Measurements from ENCODE around the gene GGTLC2.
"Not testable (repeated sequence)": the region's sequence is repeated elsewhere in the genome, so short reads cannot be mapped to it uniquely, and the experiment has no call there.

Gene GGTLC2

DNA sequence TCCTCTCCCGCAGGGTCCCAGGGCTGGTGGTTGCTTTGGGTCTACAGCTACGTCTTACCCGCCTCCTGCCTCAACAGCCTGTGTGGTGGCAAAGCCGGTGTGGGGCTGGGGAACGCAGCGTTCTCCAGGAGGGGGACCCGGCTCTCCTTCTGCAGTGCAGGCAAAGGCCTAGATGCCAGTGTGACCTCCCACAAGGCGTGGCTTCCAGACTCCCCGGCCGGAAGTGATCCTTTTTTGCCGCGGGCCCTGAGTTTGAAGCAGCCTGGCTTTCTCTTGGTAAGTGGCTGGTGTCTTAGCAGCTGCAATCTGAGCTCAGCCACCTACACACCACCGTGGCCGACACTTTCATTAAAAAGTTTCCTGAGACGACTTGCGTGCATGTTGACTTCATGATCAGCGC lies 6.1 kb upstream of the GGTLC2 start:
- DNase-seq: not testable (repeated sequence)

DNA sequence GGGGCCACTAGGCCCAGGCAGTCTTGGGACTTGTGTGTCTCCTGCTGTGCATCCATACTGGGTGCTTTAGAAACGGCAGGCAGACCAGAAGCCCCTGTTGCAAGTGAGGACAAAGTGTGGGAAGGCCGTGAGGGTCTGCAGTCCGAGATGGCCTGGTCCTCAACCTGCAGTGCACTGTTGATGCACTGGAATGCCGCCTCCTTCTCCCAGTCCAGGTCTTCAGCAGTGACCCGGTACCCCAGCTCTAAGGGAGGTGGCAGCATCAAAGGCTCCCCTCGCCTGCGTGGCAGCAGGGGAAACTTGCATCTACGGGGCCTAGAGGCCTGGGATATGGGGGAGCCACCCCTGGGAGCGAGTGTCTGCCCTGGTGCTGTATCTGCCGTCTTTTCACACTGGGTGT lies 2.2 kb upstream of the GGTLC2 start:
- DNase-seq: not testable (repeated sequence)

DNA sequence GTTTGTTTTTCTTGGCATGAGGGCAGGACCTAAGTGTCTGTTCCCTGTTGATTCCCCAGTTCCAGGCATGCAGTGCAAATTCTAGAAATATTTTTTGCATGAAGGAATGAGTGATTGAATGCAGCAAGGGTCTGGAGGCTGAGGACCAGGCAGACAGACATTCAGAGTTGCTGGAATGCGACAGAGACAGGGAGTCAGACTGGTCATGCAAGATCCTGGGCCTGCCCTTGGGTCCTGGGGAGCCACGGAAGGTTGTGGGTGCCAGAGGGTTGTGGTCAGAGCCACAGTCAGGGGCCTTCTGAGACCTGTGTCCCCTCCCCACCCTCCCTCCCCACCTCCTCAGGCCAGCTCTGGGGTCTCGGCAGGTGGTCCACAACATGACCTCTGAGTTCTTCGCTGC lies 1.6 kb downstream of the GGTLC2 start:
- not testable (repeated sequence) for DNase-seq

DNA sequence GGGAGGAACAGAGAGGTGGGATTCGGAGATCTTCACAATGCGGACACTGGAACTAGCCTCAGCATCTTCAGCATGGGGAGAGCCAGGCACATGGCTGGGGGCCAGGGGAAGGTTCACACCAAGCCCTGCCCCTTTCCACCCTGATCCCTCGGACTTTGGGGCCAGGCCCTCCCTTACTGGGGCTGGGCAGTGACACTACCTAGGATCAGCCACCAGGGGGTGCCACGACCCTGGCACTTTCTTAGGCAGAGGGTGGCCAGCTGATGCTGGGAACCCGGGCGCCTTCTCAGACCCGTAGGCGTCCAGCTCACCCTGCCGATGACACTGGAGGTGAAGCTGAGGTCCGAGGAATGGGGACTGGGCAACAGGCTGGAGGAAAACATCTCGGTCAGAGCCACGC lies 3.5 kb downstream of the GGTLC2 start:
- not testable (repeated sequence) for DNase-seq

DNA sequence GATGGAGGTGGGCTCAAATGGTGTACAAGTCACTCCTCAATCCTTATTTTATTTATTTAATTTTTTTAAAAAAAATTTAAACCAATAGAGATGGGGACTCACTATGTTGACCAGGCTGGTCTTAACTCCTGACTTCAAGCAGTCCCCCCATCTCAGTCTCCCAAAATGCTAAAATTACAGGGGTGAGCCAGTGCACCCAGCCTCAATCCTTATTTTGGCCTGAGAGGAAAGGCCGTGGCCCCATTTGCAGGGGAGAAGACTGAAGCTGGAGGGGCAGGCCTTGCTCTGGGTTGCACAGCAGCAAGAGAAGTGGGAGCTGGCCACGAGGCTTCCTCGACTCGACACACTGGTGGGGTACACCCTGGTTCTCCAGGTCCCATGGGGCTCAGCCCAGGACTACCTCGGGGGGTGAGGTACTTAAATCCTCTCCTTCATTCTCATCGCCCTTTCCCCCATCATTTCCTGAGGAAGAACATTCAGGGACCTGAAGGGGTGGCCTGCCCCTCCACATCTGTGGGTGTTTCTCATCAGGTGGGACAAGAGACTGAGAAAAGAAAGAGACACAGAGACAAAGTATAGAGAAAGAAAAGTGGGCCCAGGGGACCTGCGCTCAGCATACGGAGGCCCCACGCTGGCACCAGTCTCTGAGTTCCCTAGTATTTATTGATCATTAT lies 4.6 kb downstream of the GGTLC2 start:
- not testable (repeated sequence) for DNase-seq

DNA sequence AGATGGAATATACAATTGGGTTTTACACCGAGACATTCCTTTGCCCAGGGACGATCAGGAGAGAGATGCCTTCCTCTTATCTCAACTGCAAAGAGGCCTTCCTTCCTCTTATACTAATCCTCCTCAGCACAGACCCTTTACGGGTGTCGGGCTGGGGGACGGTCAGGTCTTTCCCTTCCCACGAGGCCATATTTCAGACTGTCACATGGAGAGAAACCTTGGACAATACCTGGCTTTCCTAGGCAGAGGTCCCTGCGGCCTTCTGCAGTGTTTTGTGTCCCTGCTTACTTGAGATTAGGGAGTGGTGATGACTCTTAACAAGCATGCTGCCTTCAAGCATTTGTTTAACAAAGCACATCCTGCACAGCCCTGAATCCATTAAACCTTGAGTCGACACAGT lies 5.3 kb downstream of the GGTLC2 start:
- DNase-seq: not testable (repeated sequence)

DNA sequence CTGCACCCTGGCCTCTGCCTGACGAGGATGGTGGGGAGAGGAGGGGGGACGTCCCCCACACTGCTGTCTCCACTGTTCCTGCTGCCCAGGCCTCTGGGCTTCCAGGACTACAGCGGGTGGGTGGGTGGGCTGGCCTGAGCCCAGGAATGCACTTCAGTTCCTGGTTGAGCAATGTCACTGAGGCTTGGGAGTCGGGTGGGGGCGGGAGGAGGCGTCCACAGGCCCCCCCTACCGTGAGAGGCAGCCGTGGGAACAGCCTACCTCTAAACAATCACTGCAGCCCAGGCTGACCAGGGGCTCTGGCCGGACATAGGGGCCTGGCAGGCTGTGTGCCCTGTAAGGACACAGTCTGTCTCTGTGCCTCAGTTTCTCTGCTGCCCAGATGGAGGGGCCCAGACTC lies 6.0 kb downstream of the GGTLC2 start:
- DNase-seq: not testable (repeated sequence)

DNA sequence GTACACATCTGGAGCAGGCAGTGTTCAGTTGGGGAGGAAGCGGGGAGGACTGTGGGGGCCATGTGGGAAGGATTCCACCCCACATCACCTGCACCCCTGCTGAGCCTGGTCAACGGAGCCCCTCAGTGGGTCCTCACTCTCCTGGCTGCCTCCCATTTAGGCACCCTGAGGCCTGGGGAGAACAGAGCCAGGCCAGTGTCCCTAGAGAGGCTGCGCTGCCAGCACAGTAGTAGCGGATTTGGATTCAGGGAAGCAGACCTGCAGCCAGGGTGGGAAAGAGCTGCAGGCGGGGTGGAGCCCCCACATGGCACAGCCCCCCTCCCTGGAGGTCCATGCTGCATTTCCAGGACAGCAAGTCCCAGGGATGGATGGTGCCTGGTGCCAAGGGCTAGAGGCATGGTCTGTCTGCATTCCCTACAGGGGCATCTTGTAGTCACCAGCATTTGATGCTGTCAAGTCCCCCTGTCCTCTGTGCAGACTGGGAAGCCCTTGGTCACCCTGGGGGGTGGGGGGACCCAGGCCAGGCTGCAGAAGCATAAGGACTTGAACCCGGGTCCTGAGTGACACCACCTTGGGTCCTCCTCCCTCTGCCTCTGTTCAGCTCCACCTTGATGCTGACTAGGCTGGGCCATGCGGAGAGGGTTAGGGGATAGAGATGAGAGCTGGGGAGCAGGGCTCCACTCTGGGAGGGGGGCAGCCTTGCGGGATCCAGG lies 6.5 kb downstream of the GGTLC2 start:
- not testable (repeated sequence) for DNase-seq

DNA sequence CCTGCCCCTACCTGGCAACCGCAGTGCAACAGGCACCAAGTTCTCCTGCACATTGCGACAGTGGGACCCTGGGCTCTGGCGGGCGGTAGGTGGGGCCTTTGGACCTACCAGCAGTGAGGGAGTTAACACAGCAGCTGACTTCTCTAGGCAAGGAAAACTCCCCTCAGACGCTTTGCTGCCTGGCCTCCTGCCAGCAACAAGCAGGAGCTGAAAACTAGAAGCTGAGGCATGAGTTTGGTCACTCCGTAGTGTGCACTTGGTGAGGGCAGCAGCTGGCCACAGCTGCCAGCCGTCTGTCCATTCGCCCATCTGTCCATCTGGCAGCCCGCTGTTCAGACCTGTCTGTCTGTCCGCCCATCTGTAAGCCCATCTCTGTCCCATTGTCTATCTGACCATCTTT lies 7.2 kb downstream of the GGTLC2 start:
- not testable (repeated sequence) for DNase-seq

DNA sequence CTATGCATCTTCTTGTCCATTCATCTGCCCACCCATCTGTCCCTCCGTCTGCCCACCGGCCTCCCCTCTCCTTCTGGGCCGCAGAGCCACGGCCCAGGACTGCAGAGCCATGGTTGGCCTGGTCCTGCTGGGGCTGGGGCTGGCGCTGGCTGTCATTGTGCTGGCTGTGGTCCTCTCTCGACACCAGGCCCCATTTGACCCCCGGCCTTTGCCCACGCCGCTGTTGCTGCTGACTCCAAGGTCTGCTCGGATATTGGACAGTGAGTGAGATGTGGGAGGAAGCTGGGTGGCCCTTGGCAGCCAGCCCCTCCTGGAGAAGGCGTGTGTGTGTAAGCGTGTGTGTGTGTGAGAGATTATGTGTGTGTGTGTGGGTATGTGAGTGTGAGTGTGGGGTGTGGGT lies 7.7 kb downstream of the GGTLC2 start:
- DNase-seq: not testable (repeated sequence)

DNA sequence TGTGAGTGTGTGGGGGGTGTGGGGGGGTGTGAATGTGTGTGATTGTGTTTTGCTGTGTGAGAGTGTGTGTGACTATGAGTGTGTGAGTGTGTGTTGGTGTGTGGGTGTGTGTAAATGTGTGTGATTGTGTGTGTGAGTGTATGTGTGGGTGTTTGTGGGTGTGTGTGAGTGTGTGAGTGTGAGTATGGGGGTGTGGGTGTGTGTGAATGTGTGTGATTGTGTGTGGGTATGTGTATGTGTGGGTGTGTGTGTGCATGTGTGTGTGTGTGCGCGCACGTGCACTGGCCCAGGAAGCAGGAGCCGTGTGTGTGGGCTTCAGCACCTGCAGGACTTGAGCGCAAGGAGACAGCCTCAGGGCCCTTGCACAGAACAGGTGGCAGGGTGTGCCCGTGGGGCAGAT lies 8.2 kb downstream of the GGTLC2 start:
- DNase-seq: not testable (repeated sequence)

DNA sequence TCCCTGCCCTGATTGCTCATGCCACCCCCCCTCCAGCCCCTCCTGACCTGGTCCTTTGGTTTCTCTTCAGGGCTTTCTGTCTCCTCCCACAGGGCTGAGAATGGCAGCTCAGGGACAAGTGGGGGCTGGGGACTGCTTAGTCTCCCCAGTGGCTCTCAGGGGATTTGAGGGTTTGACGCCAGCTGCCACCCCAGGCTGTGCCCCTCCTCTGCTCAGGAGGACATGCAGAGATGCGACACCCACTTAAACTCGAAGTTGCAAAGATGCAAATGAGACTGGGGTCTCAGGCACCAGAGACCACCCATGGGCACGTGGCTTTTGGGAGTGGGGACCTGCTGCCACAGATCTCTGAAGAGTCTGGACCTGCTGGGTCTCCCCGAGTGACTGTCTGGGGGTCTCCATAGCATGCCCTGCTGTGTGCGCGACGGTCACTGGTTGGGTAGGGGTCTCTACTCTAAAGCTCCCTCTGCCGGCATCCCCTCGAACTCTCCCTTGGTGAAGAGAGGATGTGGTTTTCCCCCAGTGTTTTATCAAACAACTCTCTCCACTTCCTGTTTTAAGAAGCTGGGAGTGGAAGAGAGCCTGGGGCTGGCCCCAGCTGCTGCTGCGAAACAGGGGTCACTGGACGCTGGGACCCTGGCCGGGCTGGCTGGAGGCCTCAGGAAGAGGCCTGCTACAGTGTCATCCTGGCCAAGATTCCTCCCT lies 9.4 kb downstream of the GGTLC2 start:
- not testable (repeated sequence) for DNase-seq

DNA sequence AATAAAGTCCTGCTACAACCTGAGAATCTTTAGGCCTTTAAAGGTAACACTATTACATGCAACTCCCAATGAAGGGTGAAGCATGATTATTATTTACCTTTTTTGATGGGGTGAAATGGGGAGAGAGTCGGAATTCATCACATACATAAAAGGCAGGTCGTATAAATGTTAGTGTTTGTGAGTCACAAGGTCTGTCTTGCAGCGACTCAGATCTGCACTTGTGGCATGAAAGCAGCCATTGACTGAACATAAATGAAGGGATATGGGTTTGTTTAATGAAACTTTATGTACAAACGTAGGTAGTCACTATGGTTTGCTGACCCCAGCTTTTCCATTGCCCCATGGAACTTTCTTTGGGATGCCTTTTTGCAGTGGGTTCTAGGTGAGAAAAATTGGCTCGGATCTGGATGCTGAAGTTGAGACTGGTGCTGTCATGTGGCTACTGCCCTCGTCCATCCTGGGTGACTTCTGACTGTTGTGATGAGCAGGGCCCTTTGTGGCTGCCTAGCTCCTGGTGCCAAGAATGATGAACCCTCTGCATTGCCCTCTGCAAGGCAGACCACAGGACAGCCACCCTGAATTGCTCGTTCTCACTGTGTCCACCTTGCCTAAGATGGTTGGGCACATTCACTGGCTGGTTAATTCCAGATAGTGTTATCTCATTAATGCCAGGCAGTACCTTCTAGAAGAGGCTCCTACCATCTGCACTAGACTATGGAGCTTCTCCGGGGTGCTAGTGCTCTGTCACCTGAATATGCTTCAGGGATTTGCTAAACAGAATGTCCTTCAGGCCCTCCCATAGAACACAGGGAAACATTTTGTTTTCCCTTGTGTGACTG lies 11.3 kb downstream of the GGTLC2 start:
- no peak for DNase-seq

DNA sequence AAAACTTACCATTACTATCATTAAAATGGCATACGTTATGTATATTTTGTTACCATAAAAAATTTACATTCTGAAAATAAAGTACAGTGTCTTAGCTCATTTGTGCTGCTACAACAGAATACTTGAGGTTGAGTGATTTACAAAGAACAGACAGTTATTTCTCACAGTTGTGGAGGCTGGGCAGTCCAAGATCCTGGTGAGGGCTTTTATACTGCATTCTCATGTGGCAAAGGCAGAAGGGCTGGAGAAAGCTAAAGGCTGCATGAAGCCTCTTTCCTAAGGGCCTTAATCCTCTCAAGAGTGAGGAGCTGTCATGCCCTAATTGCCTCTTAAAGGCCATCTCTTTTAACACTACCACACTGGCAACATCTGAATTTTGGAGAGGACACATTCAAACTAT lies 13.3 kb downstream of the GGTLC2 start:
- DNase-seq: no peak

DNA sequence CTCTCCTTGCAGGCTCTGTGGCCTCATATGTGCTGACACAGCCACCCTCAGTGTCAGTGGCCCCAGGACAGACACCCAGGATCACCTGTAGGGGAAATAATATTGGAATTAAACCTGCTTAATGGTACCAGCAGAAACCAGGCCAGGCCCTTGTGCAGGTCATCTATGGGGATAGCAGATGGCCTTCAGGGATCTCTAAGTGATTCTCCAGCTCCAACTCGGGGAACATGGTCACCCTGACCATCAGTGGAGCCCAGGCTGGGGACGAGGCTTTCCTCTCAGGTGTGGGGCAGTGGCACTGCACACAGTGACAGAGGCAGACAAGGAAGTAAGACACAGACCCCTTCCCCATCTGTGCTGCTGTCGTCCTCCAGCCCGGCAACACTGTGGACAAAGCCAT lies 16.9 kb downstream of the GGTLC2 start:
- no peak for DNase-seq

DNA sequence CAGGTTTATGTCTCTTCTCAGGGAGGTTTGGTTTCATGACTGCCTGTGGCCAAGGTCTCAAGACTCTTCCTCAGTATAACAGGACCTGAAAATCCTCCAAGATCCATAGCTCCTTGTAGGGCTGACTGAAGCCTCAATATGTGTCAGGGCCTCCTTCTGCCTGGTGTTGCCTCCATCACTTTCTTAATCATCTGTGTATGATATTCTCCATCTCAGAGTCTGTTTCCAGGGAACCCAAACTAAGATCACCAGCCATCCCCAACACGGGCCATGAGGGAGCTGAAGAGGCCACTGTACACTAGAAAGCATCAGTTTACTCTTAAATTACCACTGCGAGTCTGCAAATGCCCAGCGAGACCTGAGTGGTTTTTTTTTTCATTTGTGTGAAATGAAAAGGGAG lies 17.7 kb downstream of the GGTLC2 start:
- DNase-seq: no peak

DNA sequence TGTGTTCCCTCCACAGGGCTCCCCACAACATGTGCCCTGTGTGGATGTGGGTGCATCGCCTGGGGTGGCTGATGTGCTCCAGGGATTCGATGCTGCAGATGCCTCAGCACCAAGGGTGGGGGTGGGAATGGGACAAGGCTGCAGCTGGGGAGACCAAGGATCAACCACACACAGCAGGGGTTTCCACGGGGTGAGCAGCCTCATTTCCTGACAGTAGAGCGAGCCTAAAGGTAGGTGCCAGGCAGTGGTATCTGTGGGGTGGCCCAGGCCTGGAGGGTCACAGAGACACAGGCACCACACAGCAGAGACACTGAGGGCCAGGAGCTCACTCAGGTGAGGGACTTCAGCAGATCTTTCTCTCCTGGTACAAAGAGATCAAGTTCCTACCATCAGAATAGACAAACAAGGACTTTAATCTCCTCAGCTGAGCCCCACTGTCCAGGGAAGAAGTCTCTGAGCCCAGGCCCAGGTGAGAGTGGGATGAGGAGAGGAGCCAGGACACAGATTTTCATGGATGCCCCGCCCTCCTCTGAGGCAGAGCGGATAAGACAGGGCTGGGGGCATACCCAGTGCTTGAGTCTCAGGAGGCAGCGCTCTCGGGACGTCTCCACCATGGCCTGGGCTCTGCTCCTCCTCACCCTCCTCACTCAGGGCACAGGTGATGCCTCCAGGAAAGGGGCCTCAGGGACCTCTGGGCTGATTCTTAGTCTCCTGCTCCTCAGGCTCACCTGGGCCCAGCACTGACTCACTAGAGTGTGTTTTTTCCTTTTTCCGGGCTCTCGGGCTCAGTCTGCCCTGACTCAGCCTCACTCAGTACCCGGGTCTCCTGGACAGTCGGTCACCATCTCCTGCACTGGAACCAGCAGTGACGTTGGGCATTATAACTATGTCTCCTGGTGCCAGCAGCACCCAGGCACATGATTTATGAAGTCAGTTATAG lies 19.7 kb downstream of the GGTLC2 start:
- no peak for DNase-seq

DNA sequence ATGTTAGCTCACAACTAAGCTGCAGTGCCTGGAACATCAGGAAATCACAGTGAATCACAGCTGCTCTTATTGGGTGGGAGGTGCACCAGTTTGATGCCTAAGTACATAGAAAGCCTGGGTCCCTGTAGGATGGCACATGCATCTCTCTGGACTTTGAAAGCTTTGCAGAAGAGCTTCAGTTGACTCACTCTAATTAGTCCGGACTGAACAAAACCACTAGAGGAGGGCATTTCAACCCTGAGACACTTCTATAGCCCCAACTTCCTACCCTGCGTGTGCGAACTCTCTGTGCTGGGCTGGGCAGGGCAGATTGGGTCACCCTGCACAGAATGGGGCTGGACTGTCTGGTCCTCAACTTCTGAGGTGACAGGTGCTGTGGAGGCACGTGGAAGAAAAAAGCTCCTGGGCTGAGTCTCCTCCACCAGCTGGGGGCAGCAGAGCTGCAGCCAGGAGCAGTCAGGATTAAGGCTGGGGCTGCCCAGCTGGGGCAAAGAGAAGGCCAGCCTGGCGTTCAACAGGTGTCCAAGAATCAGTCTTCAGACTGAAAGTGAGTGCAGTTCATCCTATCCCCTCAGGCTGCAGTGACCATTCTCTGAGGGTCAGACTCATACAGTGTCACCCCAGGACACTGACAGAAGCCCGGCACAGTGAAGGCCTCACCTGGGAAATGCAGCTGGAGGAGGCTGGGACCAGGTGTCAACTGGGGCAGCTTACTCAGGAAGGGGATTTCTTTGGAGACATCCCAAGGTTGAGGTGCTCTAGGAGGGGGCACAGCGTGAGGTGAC lies 22.1 kb downstream of the GGTLC2 start:
- DNase-seq: no peak

DNA sequence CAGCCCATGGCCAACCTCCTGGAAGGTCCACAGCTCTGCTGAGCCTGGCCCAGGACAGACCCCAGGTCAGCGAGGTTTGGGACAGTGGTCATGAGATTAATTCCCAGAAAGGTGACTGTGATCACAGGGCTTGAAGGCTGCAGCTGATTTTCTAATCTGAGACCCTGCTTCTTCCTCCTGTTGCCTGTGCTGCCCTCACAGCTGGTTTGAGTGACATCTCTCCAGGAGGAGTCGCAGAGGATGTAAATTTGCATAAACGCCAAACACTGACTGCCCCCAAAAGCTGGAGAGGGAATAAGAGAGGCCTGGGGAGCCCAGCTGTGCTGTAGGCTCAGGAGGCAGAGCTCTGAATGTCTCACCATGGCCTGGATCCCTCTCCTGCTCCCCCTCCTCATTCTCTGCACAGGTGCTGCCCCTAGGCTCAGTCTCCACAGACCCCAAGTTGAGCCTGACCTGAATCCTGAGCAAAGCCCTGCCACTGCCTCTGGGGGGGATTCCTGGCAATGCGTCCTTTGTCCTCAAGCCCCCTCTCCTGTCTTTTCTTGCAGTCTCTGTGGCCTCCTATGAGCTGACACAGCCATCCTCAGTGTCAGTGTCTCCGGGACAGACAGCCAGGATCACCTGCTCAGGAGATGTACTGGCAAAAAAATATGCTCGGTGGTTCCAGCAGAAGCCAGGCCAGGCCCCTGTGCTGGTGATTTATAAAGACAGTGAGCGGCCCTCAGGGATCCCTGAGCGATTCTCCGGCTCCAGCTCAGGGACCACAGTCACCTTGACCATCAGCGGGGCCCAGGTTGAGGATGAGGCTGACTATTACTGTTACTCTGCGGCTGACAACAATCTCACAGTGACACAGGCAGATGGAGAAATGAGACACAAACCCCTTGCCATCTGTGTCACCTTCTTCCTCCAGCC lies 23.8 kb downstream of the GGTLC2 start:
- no peak for DNase-seq

DNA sequence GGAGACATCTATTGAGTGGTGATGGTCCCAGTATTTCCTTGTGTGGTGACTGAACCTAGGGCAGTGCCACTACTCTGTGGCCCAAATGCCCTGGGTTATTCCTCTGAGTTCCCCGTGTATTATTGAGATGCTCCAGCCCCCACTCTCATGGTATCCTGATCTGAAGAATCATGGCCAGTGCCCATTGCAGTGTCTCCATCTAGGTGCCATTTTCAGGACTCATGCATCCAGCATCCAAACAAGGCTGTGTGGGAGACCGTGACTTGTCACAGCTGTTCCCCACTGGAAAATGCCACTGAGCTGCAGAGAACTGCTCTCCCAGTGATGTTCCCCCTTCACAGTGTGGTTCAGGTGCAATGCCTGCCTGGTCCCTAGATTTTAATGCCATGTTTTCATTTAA lies 24.7 kb downstream of the GGTLC2 start:
- no peak for DNase-seq

Measured in NCI-H1694 treated with DMSO at 0.1 percent for 48 hours (cell line).